NK-92 (cell line): ENCODE measurements around the gene DNAH6.
"Not testable (repeated sequence)": the region's sequence is repeated elsewhere in the genome, so short reads cannot be mapped to it uniquely, and the experiment has no call there.

Experiments
- DNase-seq: peaks from one replicate; lab custom pipeline; 2025; ENCODE audit not compliant: unreplicated experiment; lab: John Stamatoyannopoulos, UW

DNAH6 gene

DNA sequence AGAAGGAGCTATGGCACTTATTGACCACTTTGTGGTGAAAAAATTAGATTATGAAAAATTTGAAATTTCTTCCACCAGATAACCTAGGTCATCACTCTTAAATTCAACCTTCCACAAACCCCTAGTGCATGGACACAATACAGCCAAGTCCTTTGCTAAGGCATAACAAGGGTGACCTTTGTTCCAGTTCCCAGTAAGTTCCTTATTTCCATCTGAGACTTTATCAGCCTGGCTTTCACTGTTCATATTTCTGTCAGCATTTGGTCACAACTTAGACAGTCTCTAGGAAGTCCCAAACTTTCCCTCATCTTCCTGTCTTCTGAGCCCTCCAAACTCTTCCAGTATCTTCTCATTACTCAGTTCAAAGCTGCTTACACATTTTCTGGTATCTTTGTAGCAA, 232.0 kb downstream of the DNAH6 start:
- no peak for DNase-seq

- DNase-seq = no peak
These were observed 233.1 kb downstream of the DNAH6 start for GRCh38 chr2:84749442-84749841.

DNA sequence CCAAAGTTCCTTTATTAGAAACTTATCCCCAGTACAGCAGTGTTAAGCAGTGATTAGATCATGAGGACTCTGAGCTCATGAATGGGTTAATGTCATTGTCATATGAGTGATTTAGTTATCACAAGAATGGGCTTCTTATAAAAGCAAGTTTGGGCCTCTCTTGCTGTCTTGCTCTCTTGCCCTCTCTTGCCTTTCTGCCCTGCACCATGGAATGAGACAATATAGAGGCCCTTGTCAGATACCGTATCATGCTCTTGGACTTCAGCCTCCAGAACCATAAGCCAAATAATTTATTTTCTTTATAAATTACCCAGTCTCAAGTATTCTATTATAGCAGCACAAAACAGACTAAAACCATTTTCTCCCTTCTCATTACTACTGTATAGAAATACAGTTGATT, 238.8 kb downstream of the DNAH6 start:
- DNase-seq = no peak

DNA sequence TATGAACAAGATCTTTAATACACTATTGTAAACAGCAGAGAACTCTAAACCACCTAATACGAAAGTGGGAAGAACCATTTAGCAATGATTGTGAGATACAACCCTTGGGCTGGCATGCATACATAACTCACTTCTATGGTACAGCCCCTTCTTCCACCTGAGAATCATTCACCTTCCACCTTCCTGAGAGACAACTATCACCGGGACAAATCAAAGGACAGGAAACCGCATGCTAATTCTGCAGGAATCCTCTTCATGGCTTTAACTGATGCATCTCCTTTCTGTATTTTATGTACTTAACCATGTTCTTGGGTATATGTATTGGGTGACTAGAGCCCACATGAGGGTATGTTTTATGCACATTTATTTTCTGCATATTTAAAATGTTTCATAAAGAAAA, 241.3 kb downstream of the DNAH6 start:
- no peak for DNase-seq

DNA sequence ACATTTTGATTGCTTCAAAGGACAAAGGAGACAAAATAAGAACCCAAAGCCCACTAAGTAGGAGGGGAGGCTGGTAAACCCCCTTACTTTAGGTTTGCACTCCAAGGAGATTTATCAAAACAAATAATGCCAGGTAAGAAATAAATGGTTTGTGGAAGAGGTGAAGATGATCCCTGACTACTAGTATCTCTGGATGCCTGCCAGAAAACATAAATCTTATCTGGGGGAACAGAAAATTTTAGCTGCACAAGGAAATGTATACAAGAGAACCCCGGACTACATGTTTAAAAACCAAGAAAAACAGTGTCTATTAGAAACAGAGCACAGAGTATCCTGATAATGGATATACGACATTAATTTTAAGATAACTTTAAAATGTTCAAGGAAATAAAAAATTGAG, 250.5 kb downstream of the DNAH6 start:
- no peak for DNase-seq

DNA sequence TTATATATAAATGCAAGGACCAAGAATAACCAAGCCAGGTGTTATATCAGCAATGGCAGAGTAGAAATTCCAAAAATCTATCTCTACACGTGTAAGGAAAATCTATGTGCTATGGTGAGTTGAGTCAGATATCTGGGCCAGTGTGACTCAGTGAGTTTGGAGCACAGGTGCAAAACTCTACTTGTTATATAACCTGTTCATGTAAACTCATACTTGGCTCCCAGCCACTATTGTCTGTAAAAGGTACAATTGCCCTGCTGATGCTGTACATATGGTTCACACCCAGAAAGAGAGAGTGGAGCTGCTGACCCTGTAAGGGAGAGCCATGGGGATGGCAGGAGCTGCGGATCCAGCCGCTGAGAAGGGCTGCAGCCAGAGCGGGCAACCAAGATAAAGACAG, 252.5 kb downstream of the DNAH6 start:
- DNase-seq = no peak

GRCh38 chr2:84770280-84770679, 254.0 kb downstream of the DNAH6 start:
- no peak for DNase-seq

- no peak for DNase-seq
These were observed 255.0 kb downstream of the DNAH6 start for GRCh38 chr2:84771251-84771650.

GRCh38 chr2:84773562-84773961, 257.3 kb downstream of the DNAH6 start:
- not testable (repeated sequence) for DNase-seq

DNA sequence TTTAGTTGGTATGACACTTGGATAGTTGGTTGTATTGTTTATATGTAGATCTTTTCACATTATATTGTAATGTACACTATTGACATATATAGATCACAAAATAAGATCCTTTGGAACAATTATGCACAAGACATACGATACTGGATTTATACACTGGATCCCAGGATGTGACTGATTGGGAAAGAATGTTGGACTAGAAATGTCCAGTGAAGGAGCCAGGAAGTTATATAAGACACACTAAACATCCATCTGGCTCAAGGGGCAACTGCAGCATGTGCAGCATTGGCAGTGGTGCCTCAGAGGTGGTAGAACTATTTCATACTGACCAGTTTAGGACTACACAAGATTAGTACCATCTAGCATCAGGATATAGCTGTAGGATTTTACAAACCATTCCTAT, 259.7 kb downstream of the DNAH6 start:
- no peak for DNase-seq

DNA sequence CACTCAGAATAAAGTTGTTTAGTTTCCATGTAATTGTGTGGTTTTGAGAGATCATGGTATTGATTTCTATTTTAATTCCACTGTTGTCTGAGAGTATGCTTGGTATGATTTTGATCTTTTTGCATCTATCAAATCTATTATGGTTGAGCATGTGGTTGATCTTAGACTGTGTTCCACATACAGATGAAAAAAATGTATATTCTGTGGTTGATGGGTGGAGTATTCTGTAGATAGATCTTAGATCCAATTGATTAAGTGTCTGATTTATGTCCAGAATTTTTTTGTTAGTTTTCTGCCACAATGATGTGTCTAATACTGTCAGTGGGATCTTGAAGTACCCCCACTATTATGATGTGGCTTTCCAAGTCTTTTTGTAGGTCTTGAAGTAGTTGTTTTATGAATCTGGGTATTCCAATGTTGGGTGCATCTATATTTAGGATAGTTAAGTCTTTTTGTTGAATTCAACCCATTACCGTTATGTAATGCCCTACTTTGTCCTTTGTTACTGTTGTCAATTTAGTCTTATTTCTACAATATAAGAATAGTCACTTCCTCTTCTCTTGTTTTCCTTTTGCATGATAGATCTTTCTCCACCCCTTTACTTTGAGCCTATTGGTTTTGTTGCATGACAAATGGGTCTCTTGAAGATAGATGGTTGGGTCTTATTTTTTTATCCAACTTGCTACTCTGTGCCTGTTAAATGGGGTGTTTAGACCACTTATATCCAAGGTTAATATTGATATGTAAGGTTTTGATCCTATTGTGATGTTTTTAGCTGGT, 262.8 kb downstream of the DNAH6 start:
- DNase-seq = no peak

- DNase-seq = no peak
These were observed 263.5 kb downstream of the DNAH6 start for GRCh38 chr2:84779781-84780180.

- DNase-seq = no peak
These were observed 265.8 kb downstream of the DNAH6 start for GRCh38 chr2:84781942-84782716.

GRCh38 chr2:84782717-84783442, 266.6 kb downstream of the DNAH6 start:
- no peak for DNase-seq

GRCh38 chr2:84785950-84786349, 269.7 kb downstream of the DNAH6 start:
- no peak for DNase-seq

- DNase-seq = no peak
These were observed 270.3 kb downstream of the DNAH6 start for GRCh38 chr2:84786601-84787000.

- DNase-seq = no peak
These were observed 271.7 kb downstream of the DNAH6 start for GRCh38 chr2:84788027-84788426.

- no peak for DNase-seq
These were observed 272.2 kb downstream of the DNAH6 start for GRCh38 chr2:84788498-84788897.

- no peak for DNase-seq
These were observed 276.7 kb downstream of the DNAH6 start for GRCh38 chr2:84792856-84793522.

- DNase-seq = no peak
These were observed 277.3 kb downstream of the DNAH6 start for GRCh38 chr2:84793641-84794040.

GRCh38 chr2:84796798-84797197, 280.5 kb downstream of the DNAH6 start:
- no peak for DNase-seq
